GM12801 (cell line): ENCODE results near the gene KLK14.

Experiments
- TF ChIP-seq, protein P1 (sequence below): IDR thresholded peaks from one replicate; pipeline ENCODE4 v1.5.1; 2011; ENCODE audit warnings: control low read depth; ENCODE audit not compliant: insufficient read length; ENCODE audit errors: extremely low read depth

KLK14 gene

DNA sequence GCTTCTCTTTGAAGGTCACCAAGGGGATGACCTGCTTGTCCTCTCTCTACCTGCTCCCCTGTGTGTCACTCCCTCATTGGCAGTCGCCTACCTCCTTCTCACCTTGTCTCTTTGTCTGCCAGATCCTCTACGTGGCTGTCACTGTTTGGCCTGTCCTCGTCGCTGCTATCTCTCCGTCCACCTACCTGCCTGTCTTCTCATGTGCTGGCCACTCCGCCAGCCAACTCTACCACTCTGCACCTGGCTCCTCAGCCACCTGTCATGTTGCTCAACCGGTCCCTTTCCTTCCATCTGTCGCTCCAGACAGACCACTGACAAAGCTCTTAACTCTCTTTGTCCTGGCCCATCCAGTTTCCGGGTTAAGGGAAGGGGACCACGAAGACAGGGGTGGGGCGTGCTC lies 48.0 kb downstream of the KLK14 start, which contains the start of gene KLK12:
Gene KLK12, minus strand, starts transcription at position 299 of the 400 bp plus-strand sequence. CDS start 381 bp downstream, outside the sequence.
- TF ChIP-seq, protein P1, sequence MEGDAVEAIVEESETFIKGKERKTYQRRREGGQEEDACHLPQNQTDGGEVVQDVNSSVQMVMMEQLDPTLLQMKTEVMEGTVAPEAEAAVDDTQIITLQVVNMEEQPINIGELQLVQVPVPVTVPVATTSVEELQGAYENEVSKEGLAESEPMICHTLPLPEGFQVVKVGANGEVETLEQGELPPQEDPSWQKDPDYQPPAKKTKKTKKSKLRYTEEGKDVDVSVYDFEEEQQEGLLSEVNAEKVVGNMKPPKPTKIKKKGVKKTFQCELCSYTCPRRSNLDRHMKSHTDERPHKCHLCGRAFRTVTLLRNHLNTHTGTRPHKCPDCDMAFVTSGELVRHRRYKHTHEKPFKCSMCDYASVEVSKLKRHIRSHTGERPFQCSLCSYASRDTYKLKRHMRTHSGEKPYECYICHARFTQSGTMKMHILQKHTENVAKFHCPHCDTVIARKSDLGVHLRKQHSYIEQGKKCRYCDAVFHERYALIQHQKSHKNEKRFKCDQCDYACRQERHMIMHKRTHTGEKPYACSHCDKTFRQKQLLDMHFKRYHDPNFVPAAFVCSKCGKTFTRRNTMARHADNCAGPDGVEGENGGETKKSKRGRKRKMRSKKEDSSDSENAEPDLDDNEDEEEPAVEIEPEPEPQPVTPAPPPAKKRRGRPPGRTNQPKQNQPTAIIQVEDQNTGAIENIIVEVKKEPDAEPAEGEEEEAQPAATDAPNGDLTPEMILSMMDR = no peak

DNA sequence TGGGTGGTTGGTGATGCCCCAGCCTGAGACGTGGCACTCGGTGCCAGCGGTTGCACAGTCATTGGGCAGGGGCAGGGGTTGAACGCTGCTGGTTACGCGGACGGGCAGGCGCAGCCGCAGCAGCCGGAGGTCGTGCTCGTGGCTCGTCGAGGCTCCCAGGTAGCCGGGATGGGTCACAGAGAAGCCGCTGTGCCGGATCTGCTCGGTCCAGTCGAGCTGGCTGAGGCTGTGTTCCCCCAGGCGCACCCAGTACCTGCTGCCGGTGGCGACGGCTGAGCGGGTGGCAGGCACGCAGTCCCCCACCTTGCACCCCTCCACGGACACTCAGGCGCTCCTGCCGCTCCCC lies 50.8 kb downstream of the KLK14 start:
- TF ChIP-seq, protein P1 = no peak

DNA sequence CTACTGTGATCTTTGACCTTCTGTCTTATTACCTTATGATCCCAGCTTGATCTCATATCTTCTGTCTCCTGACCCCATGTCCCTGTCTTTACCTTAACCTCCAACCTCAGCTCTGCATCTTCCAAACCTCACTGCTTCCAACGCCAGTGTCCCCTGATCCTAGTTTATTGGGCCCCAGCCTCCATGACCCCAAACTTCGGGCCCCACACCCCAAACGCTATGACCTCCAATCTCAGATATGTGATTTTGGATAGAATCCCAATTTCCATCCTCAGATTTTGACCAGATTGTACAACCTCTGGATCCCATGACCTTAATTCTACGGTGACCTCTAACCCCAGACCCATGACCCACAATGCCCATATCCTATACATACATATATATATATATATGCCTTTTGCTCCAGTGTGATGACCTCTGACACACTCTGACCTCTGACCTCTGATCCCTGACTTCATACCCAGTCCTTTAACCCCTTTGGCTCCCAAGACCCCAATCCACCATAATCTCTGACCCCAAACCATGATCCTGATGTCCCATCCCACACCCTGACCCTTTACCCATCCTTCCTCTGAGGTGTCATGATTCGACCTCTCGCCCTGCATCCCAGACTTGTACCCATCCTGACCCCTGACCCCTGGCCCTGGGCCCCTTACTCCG lies 51.3 kb downstream of the KLK14 start:
- TF ChIP-seq, protein P1 = no peak

DNA sequence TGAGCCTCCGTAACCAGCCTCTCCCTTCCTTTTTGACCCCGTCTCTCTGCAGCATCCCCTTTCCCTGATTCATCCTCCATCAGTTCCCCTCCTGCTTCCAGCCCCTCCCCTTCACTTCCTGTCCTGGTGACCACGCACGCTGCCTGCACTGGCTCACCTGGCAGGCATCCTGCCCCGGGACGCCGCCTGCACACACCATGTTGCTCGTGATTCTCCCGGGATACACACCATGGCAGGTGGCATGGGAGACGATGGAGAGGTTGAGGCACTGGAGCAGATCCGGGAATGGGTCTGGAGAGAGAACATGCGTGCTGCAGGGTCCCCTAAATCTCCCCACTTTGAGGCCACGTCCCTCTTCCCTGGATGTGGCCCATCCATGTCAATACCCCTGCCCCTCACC lies 52.1 kb downstream of the KLK14 start:
- TF ChIP-seq, protein P1 = no peak

DNA sequence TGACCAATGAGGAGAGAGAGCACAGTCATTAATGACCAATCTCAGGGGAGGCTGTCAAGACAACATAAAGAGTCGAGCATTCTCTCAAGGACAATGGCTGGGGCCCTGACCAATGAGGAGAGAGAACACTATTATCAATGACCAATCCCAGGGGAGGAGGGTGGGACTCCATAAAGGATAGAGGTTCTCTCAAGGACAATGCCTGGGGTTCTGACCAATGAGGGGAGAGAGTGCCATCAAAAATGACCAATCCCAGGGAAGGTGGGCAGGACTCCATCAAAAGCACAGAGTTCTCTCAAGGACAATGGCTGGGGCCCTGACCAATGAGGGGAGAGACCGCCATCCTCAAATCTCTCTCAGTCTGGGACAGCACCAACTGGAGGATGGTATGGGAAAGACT lies 53.0 kb downstream of the KLK14 start:
- TF ChIP-seq, protein P1 = no peak
